ENCODE results near the gene TMEM178B. TPM values are rescaled to one million over a fixed set of nuclear protein-coding genes. Genes with fewer than 3 reads are reported as not detected.

Gene TMEM178B
- total and polyA plus RNA-seq, 9 of the 15 experiments (the other 6 are each of a cell fraction or from before 2014, with no cell fraction given): under 0.01 to 0.03 (median 0.01) TPM; not detected in 5

- 2% methylated on average over 5 of the region's 5 CpGs for WGBS (ENCODE audit: insufficient coverage, low coverage, missing lambda C conversion rate)
- intact Hi-C loops (cut with micrococcal nuclease) (no loop called here), in situ Hi-C loops (cut with MboI) (no loop called here)
- FAIRE-seq (no peak), ATAC-seq (no peak), DNase-seq (ENCODE audit: extremely low read depth in 1 of 4, low spot score in 3 of 4) (no peak)
- Histone ChIP-seq H3K36me3 (ENCODE audit: control insufficient read depth, insufficient read depth, low read length) (no peaks in the 10 kb centered on the region), H3K4me3 (no peak overlapping the region), H3K79me2 (ENCODE audit: control insufficient read depth, insufficient read depth, low read length) (no peaks in the 10 kb centered on the region), H3K9ac (ENCODE audit: insufficient read depth in 1 of 2, low read depth in 2 of 2, low read length in 2 of 2) (no peak overlapping the region), H3K27ac (ENCODE audit: extremely low read depth, low read depth, low read length) (no peak overlapping the region), H3K9me1 (ENCODE audit: control insufficient read depth, insufficient read depth, low read length) (no peaks in the 10 kb centered on the region), H3K9me3 (replicated peaks; ENCODE audit: control insufficient read depth, insufficient read depth, low read depth, low read length) (no peaks in the 10 kb centered on the region), H2AFZ (ENCODE audit: low read depth, low read length) (no peak overlapping the region), H3K27me3 (ENCODE audit: control insufficient read depth in 2 of 2, insufficient read depth in 2 of 2, low read length in 2 of 2) (peaks cover 11 to 13% of the 10 kb centered on the region in 2 experiments), H4K20me1 (replicated peaks; ENCODE audit: control insufficient read depth, insufficient read depth, low read length) (no peaks in the 10 kb centered on the region), H3K4me1 (replicated peaks in 1 of 2; ENCODE audit: control insufficient read depth in 2 of 2, insufficient read depth in 2 of 2, low read length in 2 of 2) (no peaks in the 10 kb centered on the region), H3K4me2 (ENCODE audit: insufficient read depth, low read length) (no peak overlapping the region)
- BruUV-seq (replicated peaks): no TSS peak
- TF ChIP-seq LEF1 (IDR thresholded peaks at IDR 0.05) (no peak), GMEB1 (CRISPR knock-in tag; IDR thresholded peaks at IDR 0.05) (no peak), NONO (IDR thresholded peaks at IDR 0.05; ENCODE audit: low read depth in 2 of 2, low read length in 1 of 2) (no peak), ARID2 (IDR thresholded peaks at IDR 0.05) (no peak), TRIM24 (IDR thresholded peaks at IDR 0.05) (no peak), CREB1 (IDR thresholded peaks at IDR 0.05) (no peak), CREB1 (CRISPR knock-in tag; IDR thresholded peaks at IDR 0.05) (no peak), CEBPB (tag; IDR thresholded peaks at IDR 0.05) (no peak), NR1H2 (CRISPR knock-in tag; IDR thresholded peaks at IDR 0.05) (no peak), ZBTB17 (CRISPR knock-in tag; IDR thresholded peaks at IDR 0.05) (no peak), CBX3 (IDR thresholded peaks at IDR 0.05; ENCODE audit: borderline replicate concordance in 1 of 2, low read length in 2 of 2) (no peak), ZNF239 (CRISPR knock-in tag; IDR thresholded peaks at IDR 0.05) (no peak)
- POLR2A ChIA-PET: no interaction called here
- CTCF ChIA-PET (ENCODE audit: low intra/inter-chr PET ratio): no interaction called here
Observed at GRCh38 chr7:141349338-141349737, 275.5 kb downstream of the TMEM178B start.
